ENCODE measurements around the gene MCUR1.
"Not testable (repeated sequence)": the region's sequence is repeated elsewhere in the genome, so short reads cannot be mapped to it uniquely, and the experiment has no call there.

The MCUR1 gene

GRCh38 chr6:13830803-13831202, 16.4 kb upstream of the MCUR1 start:
- H3K4me3 ChIP-seq (ENCODE audit: insufficient read depth, low read depth, low read length): no peak overlapping the region
- H3K4me1 ChIP-seq (ENCODE audit: control insufficient read depth, insufficient read depth, low read length): no peaks in the 10 kb centered on the region
- H3K36me3 ChIP-seq (ENCODE audit: control insufficient read depth, insufficient read depth, low read length): no peaks in the 10 kb centered on the region
- no peaks in the 10 kb centered on the region for H3K9me3 ChIP-seq (ENCODE audit: control insufficient read depth, low read length)
- no peaks in the 10 kb centered on the region for H3K27me3 ChIP-seq (ENCODE audit: control insufficient read depth, insufficient read depth, low read length, poor library complexity, severe bottlenecking)
- H3K27ac ChIP-seq (ENCODE audit: insufficient read depth, low read depth, low read length, poor library complexity, severe bottlenecking): no peak overlapping the region
- 90 to 94% methylated on average over 4 of the region's 4 CpGs for WGBS, 2 experiments

GRCh38 chr6:13829419-13829818, 15.1 kb upstream of the MCUR1 start:
- 90 to 93% methylated on average over 4 to 5 of the region's 5 CpGs for WGBS, 2 experiments
- not testable (repeated sequence) for H3K9me3 ChIP-seq (ENCODE audit: control insufficient read depth, low read length); H3K4me3 ChIP-seq (ENCODE audit: insufficient read depth, low read depth, low read length); H3K27ac ChIP-seq (ENCODE audit: insufficient read depth, low read depth, low read length, poor library complexity, severe bottlenecking); H3K4me1 ChIP-seq (ENCODE audit: control insufficient read depth, insufficient read depth, low read length); H3K36me3 ChIP-seq (ENCODE audit: control insufficient read depth, insufficient read depth, low read length); H3K27me3 ChIP-seq (ENCODE audit: control insufficient read depth, insufficient read depth, low read length, poor library complexity, severe bottlenecking)

- H3K4me3 ChIP-seq (ENCODE audit: insufficient read depth, low read depth, low read length); H3K36me3 ChIP-seq (ENCODE audit: control insufficient read depth, insufficient read depth, low read length); H3K27ac ChIP-seq (ENCODE audit: insufficient read depth, low read depth, low read length, poor library complexity, severe bottlenecking); H3K27me3 ChIP-seq (ENCODE audit: control insufficient read depth, insufficient read depth, low read length, poor library complexity, severe bottlenecking); H3K4me1 ChIP-seq (ENCODE audit: control insufficient read depth, insufficient read depth, low read length); H3K9me3 ChIP-seq (ENCODE audit: control insufficient read depth, low read length): not testable (repeated sequence)
- 93 to 96% methylated on average over 11 of the region's 11 CpGs for WGBS, 2 experiments
These were observed 14.4 kb upstream of the MCUR1 start for GRCh38 chr6:13828656-13829301.

- Histone ChIP-seq H3K9me3 (ENCODE audit: control insufficient read depth, low read length) (no peaks in the 10 kb centered on the region), H3K4me1 (ENCODE audit: control insufficient read depth, insufficient read depth, low read length) (no peaks in the 10 kb centered on the region), H3K27ac (ENCODE audit: insufficient read depth, low read depth, low read length, poor library complexity, severe bottlenecking) (no peak overlapping the region), H3K27me3 (ENCODE audit: control insufficient read depth, insufficient read depth, low read length, poor library complexity, severe bottlenecking) (no peaks in the 10 kb centered on the region), H3K4me3 (ENCODE audit: insufficient read depth, low read depth, low read length) (no peak overlapping the region), H3K36me3 (ENCODE audit: control insufficient read depth, insufficient read depth, low read length) (no peaks in the 10 kb centered on the region)
- WGBS, 2 experiments: 85 to 90% methylated on average over 2 of the region's 2 CpGs
These were observed 12.7 kb upstream of the MCUR1 start for GRCh38 chr6:13827032-13827431.

- Histone ChIP-seq H3K4me3 (ENCODE audit: insufficient read depth, low read depth, low read length) (no peak overlapping the region), H3K27me3 (ENCODE audit: control insufficient read depth, insufficient read depth, low read length, poor library complexity, severe bottlenecking) (no peaks in the 10 kb centered on the region), H3K36me3 (ENCODE audit: control insufficient read depth, insufficient read depth, low read length) (no peaks in the 10 kb centered on the region), H3K9me3 (ENCODE audit: control insufficient read depth, low read length) (no peaks in the 10 kb centered on the region), H3K4me1 (ENCODE audit: control insufficient read depth, insufficient read depth, low read length) (no peaks in the 10 kb centered on the region), H3K27ac (ENCODE audit: insufficient read depth, low read depth, low read length, poor library complexity, severe bottlenecking) (no peak overlapping the region)
- 70 to 100% methylated on average over 1 of the region's 1 CpG for WGBS, 2 experiments
These were observed 11.5 kb upstream of the MCUR1 start for GRCh38 chr6:13825871-13826270.

GRCh38 chr6:13818341-13818740, 4.0 kb upstream of the MCUR1 start:
- WGBS, 2 experiments: 75 to 80% methylated on average over 1 of the region's 2 CpGs
- H3K36me3 ChIP-seq (ENCODE audit: control insufficient read depth, insufficient read depth, low read length): no peaks in the 10 kb centered on the region
- H3K4me3 ChIP-seq (ENCODE audit: insufficient read depth, low read depth, low read length): no peak overlapping the region
- H3K4me1 ChIP-seq (ENCODE audit: control insufficient read depth, insufficient read depth, low read length): no peaks in the 10 kb centered on the region
- no peak overlapping the region for H3K27ac ChIP-seq (ENCODE audit: insufficient read depth, low read depth, low read length, poor library complexity, severe bottlenecking)
- H3K9me3 ChIP-seq (ENCODE audit: control insufficient read depth, low read length): no peaks in the 10 kb centered on the region
- no peaks in the 10 kb centered on the region for H3K27me3 ChIP-seq (ENCODE audit: control insufficient read depth, insufficient read depth, low read length, poor library complexity, severe bottlenecking)

- H3K36me3 ChIP-seq (ENCODE audit: control insufficient read depth, insufficient read depth, low read length): no peaks in the 10 kb centered on the region
These were observed 700 bp upstream of the MCUR1 start for GRCh38 chr6:13814938-13815575.

GRCh38 chr6:13813621-13814175, 659 bp downstream of the MCUR1 start:
- 0% methylated on average over 56 of the region's 56 CpGs for WGBS, 2 experiments
- Histone ChIP-seq H3K9me3 (ENCODE audit: control insufficient read depth, low read length) (no peaks in the 10 kb centered on the region), H3K4me3 (ENCODE audit: insufficient read depth, low read depth, low read length) (peak overlapping the region; percentile 84), H3K36me3 (ENCODE audit: control insufficient read depth, insufficient read depth, low read length) (no peaks in the 10 kb centered on the region), H3K4me1 (ENCODE audit: control insufficient read depth, insufficient read depth, low read length) (peaks cover 8% of the 10 kb centered on the region), H3K27me3 (ENCODE audit: control insufficient read depth, insufficient read depth, low read length, poor library complexity, severe bottlenecking) (no peaks in the 10 kb centered on the region), H3K27ac (ENCODE audit: insufficient read depth, low read depth, low read length, poor library complexity, severe bottlenecking) (peak overlapping the region; percentile 95)

More at GRCh38 chr6:13814938-13815575, 700 bp upstream of the MCUR1 start:
- Histone ChIP-seq H3K9me3 (ENCODE audit: control insufficient read depth, low read length) (no peaks in the 10 kb centered on the region), H3K27ac (ENCODE audit: insufficient read depth, low read depth, low read length, poor library complexity, severe bottlenecking) (peak overlapping the region; percentile 95), H3K4me3 (ENCODE audit: insufficient read depth, low read depth, low read length) (peak overlapping the region; percentile 84), H3K4me1 (ENCODE audit: control insufficient read depth, insufficient read depth, low read length) (peaks cover 8% of the 10 kb centered on the region), H3K27me3 (ENCODE audit: control insufficient read depth, insufficient read depth, low read length, poor library complexity, severe bottlenecking) (no peaks in the 10 kb centered on the region)
- WGBS, 2 experiments: 73 to 74% methylated on average over 6 to 8 of the region's 8 CpGs

GRCh38 chr6:13813026-13813425, 1.3 kb downstream of the MCUR1 start:
- Histone ChIP-seq H3K9me3 (ENCODE audit: control insufficient read depth, low read length) (no peaks in the 10 kb centered on the region), H3K27ac (ENCODE audit: insufficient read depth, low read depth, low read length, poor library complexity, severe bottlenecking) (no peak overlapping the region), H3K4me3 (ENCODE audit: insufficient read depth, low read depth, low read length) (peak overlapping the region; percentile 84), H3K27me3 (ENCODE audit: control insufficient read depth, insufficient read depth, low read length, poor library complexity, severe bottlenecking) (no peaks in the 10 kb centered on the region), H3K4me1 (ENCODE audit: control insufficient read depth, insufficient read depth, low read length) (peaks cover 8% of the 10 kb centered on the region), H3K36me3 (ENCODE audit: control insufficient read depth, insufficient read depth, low read length) (no peaks in the 10 kb centered on the region)
- WGBS, 2 experiments: 63 to 64% methylated on average over 5 of the region's 7 CpGs

GRCh38 chr6:13812359-13812642, 2.1 kb downstream of the MCUR1 start:
- 90 to 95% methylated on average over 5 of the region's 5 CpGs for WGBS, 2 experiments
- Histone ChIP-seq H3K9me3 (ENCODE audit: control insufficient read depth, low read length) (no peaks in the 10 kb centered on the region), H3K27ac (ENCODE audit: insufficient read depth, low read depth, low read length, poor library complexity, severe bottlenecking) (no peak overlapping the region), H3K27me3 (ENCODE audit: control insufficient read depth, insufficient read depth, low read length, poor library complexity, severe bottlenecking) (no peaks in the 10 kb centered on the region), H3K4me1 (ENCODE audit: control insufficient read depth, insufficient read depth, low read length) (peaks cover 8% of the 10 kb centered on the region), H3K4me3 (ENCODE audit: insufficient read depth, low read depth, low read length) (no peak overlapping the region), H3K36me3 (ENCODE audit: control insufficient read depth, insufficient read depth, low read length) (no peaks in the 10 kb centered on the region)
